ENCODE measurements around the gene PHF5A. TPM values are rescaled to one million over a fixed set of nuclear protein-coding genes. Genes with fewer than 3 reads are reported as not detected.
A peak's percentile ranks its signal among the peaks of the same experiment; 100 is the strongest.

PHF5A gene
- total RNA-seq, 1 donor from 2014 or later = 53.0 TPM

GRCh38 chr22:41425660-41426365, 42.7 kb downstream of the PHF5A start:
- DNase-seq (ENCODE audit: low spot score in 2 of 2) (no peak), FAIRE-seq (no peak)

DNA sequence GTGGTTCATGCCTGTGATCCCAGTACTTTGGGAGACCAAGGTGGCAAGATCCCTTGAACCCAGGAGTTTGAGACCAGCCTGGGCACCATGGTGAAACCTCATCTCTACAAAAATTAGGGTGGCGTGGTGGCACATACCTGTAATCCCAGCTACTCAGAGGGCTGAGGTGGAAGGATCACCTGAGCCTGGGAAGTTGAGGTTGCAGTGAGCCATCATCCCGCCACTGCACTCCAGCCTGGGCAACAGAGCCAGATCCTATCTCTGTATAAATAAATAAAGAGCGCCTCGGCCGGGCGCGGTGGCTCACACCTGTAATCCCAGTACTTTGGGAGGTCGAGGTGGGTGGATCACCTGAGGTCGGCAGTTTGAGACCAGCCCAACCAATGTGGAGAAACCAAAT, 49.8 kb downstream of the PHF5A start:
- no peak for FAIRE-seq

GRCh38 chr22:41417622-41418390, 50.7 kb downstream of the PHF5A start:
- FAIRE-seq (peak; percentile 19), DNase-seq (ENCODE audit: low spot score in 2 of 2) (peak; percentile 66 to 72)

More for the DNA sequence above, 49.8 kb downstream of the PHF5A start:
- DNase-seq (ENCODE audit: low spot score in 2 of 2) = no peak

GRCh38 chr22:41415554-41415953, 52.9 kb downstream of the PHF5A start:
- DNase-seq (ENCODE audit: low spot score in 2 of 2) (no peak), FAIRE-seq (no peak)

DNA sequence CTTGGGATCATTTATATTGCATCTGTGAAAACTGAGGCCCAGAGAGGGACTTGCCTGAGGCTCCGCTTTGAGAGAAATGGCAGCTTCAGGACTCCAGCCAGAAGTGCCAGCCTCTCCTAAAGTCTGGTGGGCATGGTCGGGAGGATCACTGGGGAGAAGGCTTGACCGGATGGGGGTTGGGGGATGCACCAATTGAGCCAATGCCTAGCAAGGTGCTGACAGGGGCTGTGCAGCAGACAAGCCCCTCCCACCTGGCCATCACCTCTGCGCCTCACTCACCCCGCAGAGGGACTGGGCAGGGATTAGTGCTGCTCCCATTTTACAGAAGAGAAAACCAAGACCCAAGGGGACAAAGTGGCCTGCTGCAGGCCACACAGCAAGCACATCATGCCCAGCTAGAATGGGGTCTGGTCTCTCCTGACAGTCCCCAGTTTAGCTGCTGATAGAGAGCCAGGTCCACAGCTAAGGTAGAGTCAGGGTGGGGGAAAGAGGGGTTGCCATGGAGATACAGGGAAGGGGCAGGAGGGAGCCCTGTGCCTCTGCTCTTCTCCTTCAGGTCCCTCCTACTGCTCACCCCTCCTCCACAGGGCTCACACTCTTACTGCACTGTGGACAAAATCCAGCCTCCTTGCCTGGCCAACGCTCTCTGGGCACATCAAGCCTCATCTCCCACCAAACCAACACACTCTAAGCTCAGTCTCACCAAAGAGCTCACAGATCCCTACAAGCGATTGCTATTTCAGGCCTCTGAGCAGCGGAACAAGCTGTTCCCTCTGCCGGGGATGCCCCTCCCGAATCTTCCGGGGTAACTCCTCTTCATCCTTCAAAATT, 57.3 kb downstream of the PHF5A start:
- DNase-seq (ENCODE audit: low spot score in 2 of 2) (no peak), FAIRE-seq (no peak)

DNA sequence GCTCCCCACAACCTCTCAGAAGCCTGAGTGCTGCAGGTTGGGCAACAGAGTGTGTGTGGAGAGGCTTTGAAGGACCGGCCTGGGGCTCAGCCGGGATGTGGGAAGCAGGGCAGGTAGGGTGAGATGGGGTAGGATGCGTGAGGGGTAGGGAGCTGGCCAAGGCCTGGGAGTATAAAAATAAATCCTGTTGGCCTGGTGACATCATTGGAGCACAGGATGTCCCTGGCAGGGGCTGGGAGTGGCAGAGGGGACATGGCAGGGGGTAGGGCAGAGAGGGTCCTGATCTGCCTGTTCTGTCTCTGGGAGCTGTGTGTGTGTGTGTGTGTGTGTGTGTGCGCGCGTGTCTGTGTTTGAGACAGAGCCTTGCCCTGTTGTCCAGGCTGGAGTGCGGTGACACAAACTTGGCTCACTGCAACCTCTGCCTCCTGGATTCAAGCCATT, 58.2 kb downstream of the PHF5A start:
- DNase-seq (ENCODE audit: low spot score in 2 of 2) = no peak

More for the DNA sequence above, 58.2 kb downstream of the PHF5A start:
- no peak for FAIRE-seq

Other genes starting within 250 kb of the PHF5A start
- gene CHADL, start 227.8 kb downstream of the PHF5A start, total RNA-seq = 1.6 TPM
- 33.0 TPM for gene RANGAP1, start 182.5 kb downstream of the PHF5A start, total RNA-seq
- 48.5 TPM for gene ZC3H7B, start 167.2 kb downstream of the PHF5A start, total RNA-seq
- gene TEF, start 86.8 kb downstream of the PHF5A start, total RNA-seq = 7.3 TPM
- gene TOB2, start 21.9 kb downstream of the PHF5A start, total RNA-seq = 10.2 TPM
- gene ACO2, start 425 bp upstream of the PHF5A start, total RNA-seq = 72.2 TPM
- gene POLR3H, start 75.8 kb upstream of the PHF5A start, total RNA-seq = 24.1 TPM
- gene CSDC2, start 92.3 kb upstream of the PHF5A start, total RNA-seq = 8.6 TPM
- gene PMM1, start 121.1 kb upstream of the PHF5A start, total RNA-seq = 16.3 TPM
- 17.9 TPM for gene DESI1, start 152.4 kb upstream of the PHF5A start, total RNA-seq
- gene XRCC6, start 152.6 kb upstream of the PHF5A start, total RNA-seq = 259 TPM
- gene SNU13, start 220.2 kb upstream of the PHF5A start, total RNA-seq = 74.6 TPM
- 0.41 TPM for gene MEI1, start 230.8 kb upstream of the PHF5A start, total RNA-seq